Measurements from ENCODE around the gene UBXN10. TPM values are rescaled to one million over a fixed set of nuclear protein-coding genes. Genes with fewer than 3 reads are reported as not detected.

Gene UBXN10
- total RNA-seq, 4 donors from 2014 or later, result 1.2 to 11.3 (median 3.3) TPM

- no peaks in the 10 kb centered on the region for H3K9me3 ChIP-seq
- DNase-seq, result no peak
- intact Hi-C loops (cut with DNase I; ENCODE audit: low total_unique reads), result no loop called here
Observed at GRCh38 chr1:20150969-20151368, 34.9 kb upstream of the UBXN10 start.

GRCh38 chr1:20151906-20152598, 33.8 kb upstream of the UBXN10 start:
- H3K4me3 ChIP-seq, result peak overlapping the region; percentile 10 to 35
- no peak overlapping the region for H3K27ac ChIP-seq
- intact Hi-C loops (cut with DNase I; ENCODE audit: low total_unique reads), result no loop called here
- no peaks in the 10 kb centered on the region for H3K27me3 ChIP-seq
- no peaks in the 10 kb centered on the region for H3K9me3 ChIP-seq
- no peaks in the 10 kb centered on the region for H3K4me1 ChIP-seq
- peak; percentile 90 to 94 (median 92) for TF ChIP-seq CTCF (IDR thresholded peaks at IDR 0.05)
- TF ChIP-seq POLR2A (IDR thresholded peaks at IDR 0.05), result no peak
- no peaks in the 10 kb centered on the region for H3K36me3 ChIP-seq
- DNase-seq, result peak; percentile 74 to 77

More at GRCh38 chr1:20150969-20151368, 34.9 kb upstream of the UBXN10 start:
- Histone ChIP-seq H3K27ac (no peak overlapping the region), H3K27me3 (no peaks in the 10 kb centered on the region), H3K36me3 (no peaks in the 10 kb centered on the region), H3K4me3 (no peak overlapping the region), H3K4me1 (no peaks in the 10 kb centered on the region)
- TF ChIP-seq CTCF (IDR thresholded peaks at IDR 0.05) (no peak), POLR2A (IDR thresholded peaks at IDR 0.05) (no peak)

- no peaks in the 10 kb centered on the region for H3K36me3 ChIP-seq
- H3K4me3 ChIP-seq, result no peak overlapping the region
- no peaks in the 10 kb centered on the region for H3K27me3 ChIP-seq
- intact Hi-C loops (cut with DNase I; ENCODE audit: low total_unique reads), result no loop called here
- no peak for DNase-seq
- H3K4me1 ChIP-seq, result no peaks in the 10 kb centered on the region
- H3K27ac ChIP-seq, result no peak overlapping the region
- no peak for TF ChIP-seq POLR2A (IDR thresholded peaks at IDR 0.05)
- TF ChIP-seq CTCF (IDR thresholded peaks at IDR 0.05), result no peak
- H3K9me3 ChIP-seq, result no peaks in the 10 kb centered on the region
Observed at GRCh38 chr1:20152599-20152930, 33.3 kb upstream of the UBXN10 start.

GRCh38 chr1:20153000-20153418, 32.9 kb upstream of the UBXN10 start:
- H3K4me1 ChIP-seq, result no peaks in the 10 kb centered on the region
- H3K4me3 ChIP-seq, result no peak overlapping the region
- H3K27me3 ChIP-seq, result no peaks in the 10 kb centered on the region
- no peaks in the 10 kb centered on the region for H3K9me3 ChIP-seq
- DNase-seq, result no peak
- TF ChIP-seq CTCF (IDR thresholded peaks at IDR 0.05) (no peak), POLR2A (IDR thresholded peaks at IDR 0.05) (no peak)
- H3K27ac ChIP-seq, result no peak overlapping the region
- intact Hi-C loops (cut with DNase I; ENCODE audit: low total_unique reads), result no loop called here
- H3K36me3 ChIP-seq, result no peaks in the 10 kb centered on the region

GRCh38 chr1:20154301-20154831, 31.5 kb upstream of the UBXN10 start:
- no peaks in the 10 kb centered on the region for H3K36me3 ChIP-seq
- H3K4me1 ChIP-seq, result no peaks in the 10 kb centered on the region
- intact Hi-C loops (cut with DNase I; ENCODE audit: low total_unique reads), result no loop called here
- no peak for DNase-seq
- no peak for TF ChIP-seq POLR2A (IDR thresholded peaks at IDR 0.05)
- no peak for TF ChIP-seq CTCF (IDR thresholded peaks at IDR 0.05)
- H3K27me3 ChIP-seq, result no peaks in the 10 kb centered on the region
- peaks cover 0 to 3% of the 10 kb centered on the region in 2 donors for H3K9me3 ChIP-seq
- no peak overlapping the region for H3K4me3 ChIP-seq
- no peak overlapping the region for H3K27ac ChIP-seq

Data from uterus (tissue), 4 donors.